ENCODE results near the gene CACNA1C.

CACNA1C gene

GRCh38 chr12:2166696-2167095, 113.9 kb downstream of the CACNA1C start:
- no peaks in the 10 kb centered on the region for H3K9me3 ChIP-seq (ENCODE audit: control insufficient read depth, low read length)
- WGBS, 2 experiments = 80% methylated on average over 4 of the region's 5 CpGs

GRCh38 chr12:2167231-2167630, 114.4 kb downstream of the CACNA1C start:
- Histone ChIP-seq H3K36me3 (ENCODE audit: control insufficient read depth, insufficient read depth, low read length) (no peaks in the 10 kb centered on the region), H3K4me1 (ENCODE audit: control insufficient read depth, insufficient read depth, low read length) (peaks cover 12% of the 10 kb centered on the region), H3K27ac (ENCODE audit: insufficient read depth, low read depth, low read length, poor library complexity, severe bottlenecking) (no peak overlapping the region), H3K27me3 (ENCODE audit: control insufficient read depth, insufficient read depth, low read length, poor library complexity, severe bottlenecking) (no peaks in the 10 kb centered on the region), H3K9me3 (ENCODE audit: control insufficient read depth, low read length) (no peaks in the 10 kb centered on the region), H3K4me3 (ENCODE audit: insufficient read depth, low read depth, low read length) (no peak overlapping the region)

More at GRCh38 chr12:2166696-2167095, 113.9 kb downstream of the CACNA1C start:
- Histone ChIP-seq H3K36me3 (ENCODE audit: control insufficient read depth, insufficient read depth, low read length) (no peaks in the 10 kb centered on the region), H3K4me3 (ENCODE audit: insufficient read depth, low read depth, low read length) (no peak overlapping the region), H3K4me1 (ENCODE audit: control insufficient read depth, insufficient read depth, low read length) (peaks cover 7% of the 10 kb centered on the region), H3K27me3 (ENCODE audit: control insufficient read depth, insufficient read depth, low read length, poor library complexity, severe bottlenecking) (no peaks in the 10 kb centered on the region), H3K27ac (ENCODE audit: insufficient read depth, low read depth, low read length, poor library complexity, severe bottlenecking) (no peak overlapping the region)

- H3K4me1 ChIP-seq (ENCODE audit: control insufficient read depth, insufficient read depth, low read length) = peaks cover 18% of the 10 kb centered on the region
- no peaks in the 10 kb centered on the region for H3K9me3 ChIP-seq (ENCODE audit: control insufficient read depth, low read length)
- no peak overlapping the region for H3K27ac ChIP-seq (ENCODE audit: insufficient read depth, low read depth, low read length, poor library complexity, severe bottlenecking)
- no peak overlapping the region for H3K4me3 ChIP-seq (ENCODE audit: insufficient read depth, low read depth, low read length)
- H3K36me3 ChIP-seq (ENCODE audit: control insufficient read depth, insufficient read depth, low read length) = no peaks in the 10 kb centered on the region
- no peaks in the 10 kb centered on the region for H3K27me3 ChIP-seq (ENCODE audit: control insufficient read depth, insufficient read depth, low read length, poor library complexity, severe bottlenecking)
- 90 to 97% methylated on average over 6 of the region's 6 CpGs for WGBS, 2 experiments
Observed at GRCh38 chr12:2168808-2169207, 116.0 kb downstream of the CACNA1C start.

- no peaks in the 10 kb centered on the region for H3K36me3 ChIP-seq (ENCODE audit: control insufficient read depth, insufficient read depth, low read length)
- H3K27ac ChIP-seq (ENCODE audit: insufficient read depth, low read depth, low read length, poor library complexity, severe bottlenecking) = no peak overlapping the region
- 93 to 96% methylated on average over 4 of the region's 4 CpGs for WGBS, 2 experiments
- no peak overlapping the region for H3K4me3 ChIP-seq (ENCODE audit: insufficient read depth, low read depth, low read length)
- no peaks in the 10 kb centered on the region for H3K27me3 ChIP-seq (ENCODE audit: control insufficient read depth, insufficient read depth, low read length, poor library complexity, severe bottlenecking)
- peaks cover 18% of the 10 kb centered on the region for H3K4me1 ChIP-seq (ENCODE audit: control insufficient read depth, insufficient read depth, low read length)
- H3K9me3 ChIP-seq (ENCODE audit: control insufficient read depth, low read length) = no peaks in the 10 kb centered on the region
Observed at GRCh38 chr12:2169489-2169888, 116.7 kb downstream of the CACNA1C start.

- no peaks in the 10 kb centered on the region for H3K9me3 ChIP-seq (ENCODE audit: control insufficient read depth, low read length)
- H3K36me3 ChIP-seq (ENCODE audit: control insufficient read depth, insufficient read depth, low read length) = no peaks in the 10 kb centered on the region
- H3K4me1 ChIP-seq (ENCODE audit: control insufficient read depth, insufficient read depth, low read length) = peaks cover 18% of the 10 kb centered on the region
- 94 to 95% methylated on average over 2 of the region's 2 CpGs for WGBS, 2 experiments
- H3K27ac ChIP-seq (ENCODE audit: insufficient read depth, low read depth, low read length, poor library complexity, severe bottlenecking) = no peak overlapping the region
- no peaks in the 10 kb centered on the region for H3K27me3 ChIP-seq (ENCODE audit: control insufficient read depth, insufficient read depth, low read length, poor library complexity, severe bottlenecking)
- H3K4me3 ChIP-seq (ENCODE audit: insufficient read depth, low read depth, low read length) = no peak overlapping the region
Observed at GRCh38 chr12:2169940-2170339, 117.2 kb downstream of the CACNA1C start.

- no peak overlapping the region for H3K27ac ChIP-seq (ENCODE audit: insufficient read depth, low read depth, low read length, poor library complexity, severe bottlenecking)
- no peaks in the 10 kb centered on the region for H3K36me3 ChIP-seq (ENCODE audit: control insufficient read depth, insufficient read depth, low read length)
- WGBS, 2 experiments = 90 to 100% methylated on average over 1 of the region's 1 CpG
- no peaks in the 10 kb centered on the region for H3K9me3 ChIP-seq (ENCODE audit: control insufficient read depth, low read length)
- H3K4me1 ChIP-seq (ENCODE audit: control insufficient read depth, insufficient read depth, low read length) = peaks cover 18% of the 10 kb centered on the region
- H3K4me3 ChIP-seq (ENCODE audit: insufficient read depth, low read depth, low read length) = no peak overlapping the region
- no peaks in the 10 kb centered on the region for H3K27me3 ChIP-seq (ENCODE audit: control insufficient read depth, insufficient read depth, low read length, poor library complexity, severe bottlenecking)
Observed at GRCh38 chr12:2170376-2170775, 117.6 kb downstream of the CACNA1C start.

- H3K27ac ChIP-seq (ENCODE audit: insufficient read depth, low read depth, low read length, poor library complexity, severe bottlenecking) = no peak overlapping the region
- no peaks in the 10 kb centered on the region for H3K9me3 ChIP-seq (ENCODE audit: control insufficient read depth, low read length)
- no peak overlapping the region for H3K4me3 ChIP-seq (ENCODE audit: insufficient read depth, low read depth, low read length)
- WGBS, 2 experiments = 81 to 89% methylated on average over 11 of the region's 11 CpGs
- H3K36me3 ChIP-seq (ENCODE audit: control insufficient read depth, insufficient read depth, low read length) = no peaks in the 10 kb centered on the region
- H3K27me3 ChIP-seq (ENCODE audit: control insufficient read depth, insufficient read depth, low read length, poor library complexity, severe bottlenecking) = no peaks in the 10 kb centered on the region
- H3K4me1 ChIP-seq (ENCODE audit: control insufficient read depth, insufficient read depth, low read length) = peaks cover 18% of the 10 kb centered on the region
Observed at GRCh38 chr12:2171672-2172426, 119.1 kb downstream of the CACNA1C start.

- no peaks in the 10 kb centered on the region for H3K27me3 ChIP-seq (ENCODE audit: control insufficient read depth, insufficient read depth, low read length, poor library complexity, severe bottlenecking)
- no peaks in the 10 kb centered on the region for H3K9me3 ChIP-seq (ENCODE audit: control insufficient read depth, low read length)
- peaks cover 18% of the 10 kb centered on the region for H3K4me1 ChIP-seq (ENCODE audit: control insufficient read depth, insufficient read depth, low read length)
- H3K27ac ChIP-seq (ENCODE audit: insufficient read depth, low read depth, low read length, poor library complexity, severe bottlenecking) = no peak overlapping the region
- H3K36me3 ChIP-seq (ENCODE audit: control insufficient read depth, insufficient read depth, low read length) = no peaks in the 10 kb centered on the region
- H3K4me3 ChIP-seq (ENCODE audit: insufficient read depth, low read depth, low read length) = no peak overlapping the region
- WGBS, 2 experiments = 89 to 91% methylated on average over 12 of the region's 12 CpGs
Observed at GRCh38 chr12:2172491-2173214, 119.9 kb downstream of the CACNA1C start.

- 92 to 95% methylated on average over 3 to 4 of the region's 4 CpGs for WGBS, 2 experiments
- Histone ChIP-seq H3K27ac (ENCODE audit: insufficient read depth, low read depth, low read length, poor library complexity, severe bottlenecking) (no peak overlapping the region), H3K9me3 (ENCODE audit: control insufficient read depth, low read length) (no peaks in the 10 kb centered on the region), H3K27me3 (ENCODE audit: control insufficient read depth, insufficient read depth, low read length, poor library complexity, severe bottlenecking) (no peaks in the 10 kb centered on the region), H3K4me3 (ENCODE audit: insufficient read depth, low read depth, low read length) (no peak overlapping the region), H3K36me3 (ENCODE audit: control insufficient read depth, insufficient read depth, low read length) (no peaks in the 10 kb centered on the region), H3K4me1 (ENCODE audit: control insufficient read depth, insufficient read depth, low read length) (peaks cover 18% of the 10 kb centered on the region)
Observed at GRCh38 chr12:2173971-2174370, 121.2 kb downstream of the CACNA1C start.

GRCh38 chr12:2177003-2177402, 124.2 kb downstream of the CACNA1C start:
- Histone ChIP-seq H3K27me3 (ENCODE audit: control insufficient read depth, insufficient read depth, low read length, poor library complexity, severe bottlenecking) (no peaks in the 10 kb centered on the region), H3K36me3 (ENCODE audit: control insufficient read depth, insufficient read depth, low read length) (no peaks in the 10 kb centered on the region), H3K4me1 (ENCODE audit: control insufficient read depth, insufficient read depth, low read length) (peaks cover 8% of the 10 kb centered on the region), H3K4me3 (ENCODE audit: insufficient read depth, low read depth, low read length) (no peak overlapping the region), H3K27ac (ENCODE audit: insufficient read depth, low read depth, low read length, poor library complexity, severe bottlenecking) (no peak overlapping the region), H3K9me3 (ENCODE audit: control insufficient read depth, low read length) (no peaks in the 10 kb centered on the region)
- WGBS, 2 experiments = 85% methylated on average over 6 of the region's 6 CpGs
